ENCODE results near the gene INPP4B.

Gene INPP4B

DNA sequence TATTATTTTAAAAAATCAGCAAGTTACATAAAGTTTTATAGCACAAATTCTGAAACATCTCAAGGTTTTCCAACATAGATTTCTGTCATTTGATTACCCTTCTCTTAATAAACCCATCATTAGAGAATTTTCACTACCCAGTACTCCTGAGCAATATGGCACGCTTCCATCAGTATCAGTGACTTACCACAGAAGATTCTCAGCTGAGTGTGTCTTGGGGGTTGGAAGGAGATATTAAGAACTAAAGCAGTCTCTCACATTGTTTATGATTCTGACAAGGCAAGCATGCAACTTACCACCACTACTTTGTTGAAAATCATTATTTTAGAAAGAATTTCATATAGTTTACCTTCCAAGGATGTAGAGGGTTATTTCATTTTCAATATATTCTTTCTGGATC lies 67.7 kb downstream of the INPP4B start:
- TF ChIP-seq, protein P1, sequence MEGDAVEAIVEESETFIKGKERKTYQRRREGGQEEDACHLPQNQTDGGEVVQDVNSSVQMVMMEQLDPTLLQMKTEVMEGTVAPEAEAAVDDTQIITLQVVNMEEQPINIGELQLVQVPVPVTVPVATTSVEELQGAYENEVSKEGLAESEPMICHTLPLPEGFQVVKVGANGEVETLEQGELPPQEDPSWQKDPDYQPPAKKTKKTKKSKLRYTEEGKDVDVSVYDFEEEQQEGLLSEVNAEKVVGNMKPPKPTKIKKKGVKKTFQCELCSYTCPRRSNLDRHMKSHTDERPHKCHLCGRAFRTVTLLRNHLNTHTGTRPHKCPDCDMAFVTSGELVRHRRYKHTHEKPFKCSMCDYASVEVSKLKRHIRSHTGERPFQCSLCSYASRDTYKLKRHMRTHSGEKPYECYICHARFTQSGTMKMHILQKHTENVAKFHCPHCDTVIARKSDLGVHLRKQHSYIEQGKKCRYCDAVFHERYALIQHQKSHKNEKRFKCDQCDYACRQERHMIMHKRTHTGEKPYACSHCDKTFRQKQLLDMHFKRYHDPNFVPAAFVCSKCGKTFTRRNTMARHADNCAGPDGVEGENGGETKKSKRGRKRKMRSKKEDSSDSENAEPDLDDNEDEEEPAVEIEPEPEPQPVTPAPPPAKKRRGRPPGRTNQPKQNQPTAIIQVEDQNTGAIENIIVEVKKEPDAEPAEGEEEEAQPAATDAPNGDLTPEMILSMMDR (IDR thresholded peaks at IDR 0.05; ENCODE audit: extremely low read depth, missing control alignments) = no peak
- DNase-seq (ENCODE audit: low spot score) = no peak

DNA sequence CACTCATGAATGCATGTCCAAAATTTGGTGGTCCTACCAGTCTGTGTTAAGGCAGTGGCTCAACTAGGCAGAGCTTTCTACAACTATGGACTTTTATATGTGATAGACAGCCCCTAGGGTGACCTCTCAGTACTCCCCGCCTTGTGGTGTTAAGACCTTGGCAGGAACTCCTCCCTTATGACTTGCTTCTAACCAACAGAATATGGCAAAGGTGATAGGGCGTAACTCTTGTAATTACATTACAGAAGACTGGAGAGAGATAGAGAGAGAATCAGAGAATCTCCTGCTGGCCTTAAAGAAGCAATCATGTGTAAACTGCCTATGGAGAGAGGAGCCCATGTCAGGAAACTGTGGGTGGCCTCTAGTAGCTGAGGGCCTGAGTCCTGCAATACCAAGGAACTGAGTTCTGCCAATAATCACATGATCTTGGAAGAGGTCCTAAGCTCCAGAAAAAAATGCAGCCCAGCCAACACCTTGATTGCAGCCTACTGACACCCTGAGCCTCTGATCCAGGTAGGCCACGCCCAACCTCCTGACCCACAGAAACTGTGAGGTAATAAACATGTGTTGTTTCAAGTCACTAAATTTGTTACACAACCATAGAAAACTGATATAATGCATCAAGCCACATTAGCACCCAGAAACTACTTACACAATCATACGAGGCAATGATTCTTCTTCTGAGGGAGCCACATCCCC lies 68.9 kb downstream of the INPP4B start:
- DNase-seq (ENCODE audit: low spot score) = no peak
- TF ChIP-seq, protein P1 (IDR thresholded peaks at IDR 0.05; ENCODE audit: extremely low read depth, missing control alignments) = no peak

DNA sequence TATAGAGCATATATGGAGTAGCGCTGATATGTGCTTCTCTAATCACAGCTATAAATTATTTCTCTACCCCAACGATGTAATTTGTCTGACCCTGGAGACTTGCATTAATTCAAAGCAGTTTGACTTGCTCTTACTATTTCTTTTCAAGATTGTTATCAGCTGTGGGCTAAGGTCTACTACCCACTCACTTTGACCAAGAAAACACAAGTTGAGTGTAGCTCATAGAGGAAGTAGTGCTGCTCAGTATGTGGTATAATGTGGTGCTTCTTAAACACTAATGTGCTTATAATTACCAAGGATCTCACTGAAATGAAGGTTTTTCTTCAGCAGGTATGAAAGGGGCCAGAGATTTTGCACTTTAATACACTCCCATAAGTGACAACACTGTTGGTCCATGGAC lies 70.1 kb downstream of the INPP4B start:
- DNase-seq (ENCODE audit: low spot score) = no peak
- TF ChIP-seq, protein P1 (IDR thresholded peaks at IDR 0.05; ENCODE audit: extremely low read depth, missing control alignments) = no peak

DNA sequence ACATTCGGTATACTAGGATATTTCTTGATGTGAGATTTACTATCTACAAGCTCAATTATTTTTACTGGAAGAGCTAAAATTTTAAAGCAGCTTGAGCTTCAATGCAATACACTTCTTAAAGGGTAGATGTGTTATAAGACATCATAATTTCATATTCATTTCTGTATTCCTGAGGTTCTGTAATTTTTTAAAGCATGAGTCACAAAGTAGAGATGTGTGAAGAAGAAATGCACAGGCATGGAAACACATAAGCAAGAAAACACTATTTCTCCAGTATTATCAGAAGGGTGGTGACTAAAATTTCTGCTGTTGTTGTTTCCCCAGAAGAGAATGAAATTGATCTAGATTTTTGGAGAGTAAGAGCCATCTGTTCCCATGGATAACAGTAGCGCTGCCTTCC lies 72.6 kb downstream of the INPP4B start:
- TF ChIP-seq, protein P1 (IDR thresholded peaks at IDR 0.05; ENCODE audit: extremely low read depth, missing control alignments) = no peak
- DNase-seq (ENCODE audit: low spot score) = no peak

DNA sequence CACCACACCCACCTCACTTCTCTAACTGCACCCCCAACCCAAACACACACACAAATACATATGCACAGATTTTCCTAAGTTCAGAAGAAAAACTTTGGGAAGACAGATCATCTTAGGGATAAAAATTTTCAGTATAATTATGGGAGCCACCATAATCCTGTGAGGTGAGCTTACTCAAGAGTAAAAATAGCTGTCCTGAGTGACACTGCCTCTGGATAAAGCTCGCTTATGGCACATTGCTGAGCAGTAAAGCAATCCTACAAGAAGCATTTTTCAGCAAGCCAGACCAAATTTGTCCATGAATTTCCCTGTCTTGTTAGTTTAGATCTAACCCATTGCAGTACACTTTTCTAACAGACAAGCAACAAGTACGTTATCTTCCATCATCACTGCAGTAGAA lies 83.8 kb downstream of the INPP4B start:
- no peak for DNase-seq (ENCODE audit: low spot score)
- TF ChIP-seq, protein P1 (IDR thresholded peaks at IDR 0.05; ENCODE audit: extremely low read depth, missing control alignments) = no peak

DNA sequence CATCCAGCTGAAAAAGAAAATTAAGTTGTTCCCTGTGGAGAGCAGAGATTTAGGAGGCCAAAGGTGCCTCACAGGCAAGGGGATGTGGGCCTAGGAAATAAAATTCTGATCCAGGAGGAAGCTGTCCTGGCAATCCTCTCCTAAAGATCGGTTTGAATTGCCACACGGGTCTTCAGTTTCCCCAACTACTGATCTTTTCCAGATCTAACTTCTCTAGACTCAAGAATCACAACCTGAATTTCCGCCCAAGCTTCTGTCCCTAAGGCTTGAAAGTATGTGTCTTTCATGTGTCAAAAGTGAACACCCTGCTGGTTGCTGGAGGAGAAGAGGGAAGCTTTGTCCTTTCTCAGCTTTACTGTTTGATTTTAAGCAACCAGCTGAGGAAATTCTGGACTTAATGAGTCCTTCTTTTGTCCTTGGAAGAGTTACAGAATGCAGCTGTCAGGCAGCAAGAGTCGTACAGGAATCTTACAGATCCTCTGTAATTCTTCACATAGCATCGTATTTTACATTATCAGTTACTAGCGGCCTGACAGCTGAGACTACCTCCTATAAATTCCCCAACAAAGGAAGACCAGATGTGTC lies 93.8 kb downstream of the INPP4B start:
- no peak for DNase-seq (ENCODE audit: low spot score)

More for the DNA sequence above, 93.8 kb downstream of the INPP4B start:
- TF ChIP-seq, protein P1 (IDR thresholded peaks at IDR 0.05; ENCODE audit: extremely low read depth, missing control alignments) = no peak

Measured in GM20000 (cell line).